ENCODE measurements around the gene SLC9A9.

Gene SLC9A9

DNA sequence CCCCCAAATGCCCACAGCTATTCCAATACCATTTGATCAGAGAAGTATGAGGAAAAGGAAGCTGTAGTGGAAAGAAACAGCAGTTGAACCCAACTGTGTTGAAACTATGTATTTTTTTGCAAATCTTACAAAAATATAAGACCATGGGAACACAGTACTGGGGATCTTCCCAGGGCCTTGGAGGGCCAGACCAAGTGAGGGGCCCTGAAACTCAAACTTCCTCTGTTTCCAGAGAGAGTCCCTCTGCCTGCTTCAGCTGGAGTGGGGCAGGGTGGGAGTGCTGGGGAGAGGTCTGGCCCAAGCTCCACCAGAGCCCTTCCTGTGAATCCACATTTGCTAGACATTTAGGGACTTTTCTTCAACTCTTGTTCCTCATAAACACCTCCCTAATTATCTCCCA lies 464.8 kb downstream of the SLC9A9 start:
- no peak for DNase-seq

DNA sequence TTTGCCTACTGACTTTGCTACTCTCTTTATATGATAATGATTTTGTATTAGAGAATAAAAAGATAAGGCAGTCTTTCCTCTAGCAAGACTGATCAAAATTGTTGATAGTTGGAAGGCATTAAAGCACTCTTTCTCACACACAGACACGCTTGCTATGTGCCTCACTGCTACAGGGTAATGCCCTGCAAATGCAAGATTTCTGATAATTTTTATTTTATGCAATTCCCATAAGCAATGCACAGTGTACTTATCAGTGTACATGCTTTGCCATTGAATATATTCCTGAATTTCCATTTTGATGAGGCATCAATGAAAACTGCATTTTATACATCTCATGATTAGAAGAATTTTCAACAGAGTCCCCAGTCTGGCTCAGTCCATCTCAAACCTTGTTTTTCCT lies 465.5 kb downstream of the SLC9A9 start:
- DNase-seq = no peak

- no peak for DNase-seq
Measured at GRCh38 chr3:143380449-143380848, 467.8 kb downstream of the SLC9A9 start.

GRCh38 chr3:143375698-143376097 lies 472.6 kb downstream of the SLC9A9 start:
- DNase-seq = no peak

- DNase-seq = no peak
Measured at GRCh38 chr3:143367171-143367570, 481.1 kb downstream of the SLC9A9 start.

- no peak for DNase-seq
Measured at GRCh38 chr3:143366672-143367071, 481.6 kb downstream of the SLC9A9 start.

DNA sequence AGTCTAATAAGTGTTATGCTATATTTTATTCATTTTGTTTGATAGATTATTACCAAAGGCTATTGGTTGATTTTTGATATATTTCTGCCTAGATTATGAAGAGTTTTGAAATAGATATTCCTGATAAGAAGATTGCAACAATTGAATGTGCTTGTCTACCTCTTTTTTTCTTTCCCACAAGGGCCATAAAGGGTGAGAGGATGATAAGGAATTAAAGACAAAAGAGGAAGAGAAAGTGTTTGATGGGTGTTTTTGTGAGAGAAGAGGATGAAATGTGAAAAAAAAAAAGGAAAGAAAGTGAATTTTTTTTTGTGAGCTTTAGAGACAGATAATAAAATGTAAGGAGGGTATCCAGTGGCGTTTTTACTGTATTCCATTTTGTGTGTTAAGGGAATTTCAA lies 484.3 kb downstream of the SLC9A9 start:
- no peak for DNase-seq

GRCh38 chr3:143363276-143363675 lies 485.0 kb downstream of the SLC9A9 start:
- no peak for DNase-seq

DNA sequence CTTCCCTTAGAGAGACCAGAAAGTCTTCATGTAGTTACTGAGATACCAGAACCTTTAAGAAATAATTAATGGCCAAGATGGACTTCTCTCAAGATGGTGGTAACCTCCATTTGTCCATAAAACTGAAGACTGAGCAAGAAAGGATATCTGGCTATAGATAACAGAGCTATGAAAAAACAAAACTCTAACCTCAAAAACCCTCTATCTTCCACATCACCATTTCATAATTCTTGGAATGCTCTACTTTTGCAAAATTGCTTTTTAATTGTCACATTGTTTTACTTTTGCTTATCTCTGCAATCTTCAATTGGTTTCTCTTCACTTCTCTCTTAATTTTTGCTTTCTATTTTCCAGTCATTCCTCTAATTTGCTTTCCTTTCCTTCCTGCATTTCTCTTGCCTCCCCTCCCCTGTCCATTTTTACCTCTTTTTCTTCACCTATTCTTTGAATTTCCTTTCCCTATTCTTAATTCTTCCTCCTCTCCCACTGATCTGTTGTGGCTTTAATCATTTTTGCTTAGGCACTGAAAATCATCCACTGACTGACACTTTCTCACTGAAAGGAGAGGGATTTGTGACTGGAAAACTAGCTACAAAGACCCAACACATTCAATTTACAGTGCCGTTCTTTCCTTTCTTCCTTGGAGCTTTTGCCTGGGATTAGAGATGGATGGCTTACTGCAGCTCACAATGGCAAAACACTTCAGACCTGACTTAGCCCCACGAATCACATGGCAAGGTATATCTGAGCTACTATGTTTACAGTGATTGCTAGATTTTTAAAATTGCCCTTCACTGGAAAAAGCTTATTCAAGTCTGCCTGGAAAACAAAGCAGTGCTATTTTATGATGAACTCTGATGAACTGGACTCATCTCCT lies 485.9 kb downstream of the SLC9A9 start:
- DNase-seq = no peak

GRCh38 chr3:143361589-143361988 lies 486.7 kb downstream of the SLC9A9 start:
- no peak for DNase-seq

GRCh38 chr3:143360244-143360643 lies 488.0 kb downstream of the SLC9A9 start:
- no peak for DNase-seq

DNA sequence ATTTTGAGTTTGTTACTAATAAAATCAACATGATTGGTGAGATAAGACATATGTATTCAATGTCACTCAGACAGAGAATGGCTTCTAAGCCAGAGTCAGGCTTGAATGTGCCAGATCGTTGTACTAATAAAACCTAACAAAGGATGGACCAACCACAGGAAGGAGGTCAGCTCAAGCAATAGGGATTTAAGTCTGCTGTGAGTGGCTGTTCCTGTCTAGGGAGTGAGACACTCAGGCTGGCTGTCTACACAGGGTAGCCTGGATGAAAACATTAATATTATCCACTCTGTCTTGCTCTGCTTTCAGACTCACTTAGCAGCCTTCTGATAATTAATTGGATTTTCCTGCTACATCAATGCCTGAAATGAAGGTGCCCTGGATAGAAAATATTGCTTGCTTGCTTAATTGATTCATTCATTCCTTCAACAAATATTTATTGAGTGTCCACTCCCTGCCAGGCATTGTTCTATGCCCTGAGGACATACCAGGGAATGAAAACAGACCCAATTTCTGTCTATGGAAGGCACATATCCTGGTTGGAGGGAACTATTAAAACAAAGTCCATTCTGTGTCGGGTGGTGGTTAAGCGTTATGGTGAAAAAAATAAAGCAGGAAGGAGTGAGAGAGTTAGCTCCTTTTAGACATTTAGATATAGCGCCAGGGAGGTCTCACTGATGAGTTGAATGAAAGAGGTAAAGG lies 489.3 kb downstream of the SLC9A9 start:
- no peak for DNase-seq

GRCh38 chr3:143358155-143358792 lies 490.0 kb downstream of the SLC9A9 start:
- no peak for DNase-seq

DNA sequence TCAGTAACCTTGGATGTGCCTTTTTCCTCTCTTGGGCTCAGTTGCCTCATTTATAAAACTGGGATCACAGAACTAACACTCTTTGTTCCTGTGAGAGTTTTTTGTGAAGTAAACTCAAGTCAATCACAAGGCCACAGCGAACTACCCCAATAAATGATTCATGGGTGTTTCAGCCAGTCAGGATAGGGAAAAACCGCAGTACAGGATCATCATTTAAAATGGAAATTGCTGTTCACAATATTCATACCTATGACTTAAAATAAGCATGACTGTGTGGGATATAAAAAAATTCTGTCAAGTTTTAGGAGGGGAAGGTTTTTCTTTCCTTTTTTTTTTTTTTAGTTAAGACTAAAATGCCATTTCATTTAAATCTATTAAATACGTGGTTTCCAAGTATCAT lies 490.6 kb downstream of the SLC9A9 start:
- DNase-seq = no peak

DNA sequence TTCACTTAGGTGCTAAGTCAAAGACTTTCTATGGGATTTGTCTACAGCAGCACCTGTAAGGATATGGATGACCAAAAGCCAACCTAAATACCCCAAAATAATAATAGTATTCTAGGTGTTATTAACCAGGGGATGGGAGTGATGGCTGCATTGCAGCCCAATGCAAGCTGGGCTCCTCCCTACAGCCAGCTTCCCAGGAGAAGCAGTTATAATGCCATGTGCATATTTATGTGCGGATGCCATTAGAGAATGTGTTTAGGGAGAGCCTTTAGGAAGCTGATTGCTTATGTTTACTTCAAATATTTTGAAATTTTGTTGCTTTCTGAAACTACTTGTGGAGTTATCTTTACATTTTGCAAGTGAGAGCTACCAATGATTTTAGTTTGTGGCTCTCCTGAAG lies 491.4 kb downstream of the SLC9A9 start:
- no peak for DNase-seq

GRCh38 chr3:143354342-143354741 lies 493.9 kb downstream of the SLC9A9 start:
- no peak for DNase-seq

GRCh38 chr3:143352850-143353550 lies 495.3 kb downstream of the SLC9A9 start:
- no peak for DNase-seq

- DNase-seq = no peak
Measured at GRCh38 chr3:143351895-143352608, 496.2 kb downstream of the SLC9A9 start.

GRCh38 chr3:143351354-143351753 lies 496.9 kb downstream of the SLC9A9 start:
- DNase-seq = no peak

- DNase-seq = peak; percentile 61
Measured at GRCh38 chr3:143349455-143349854, 498.8 kb downstream of the SLC9A9 start.

DNA sequence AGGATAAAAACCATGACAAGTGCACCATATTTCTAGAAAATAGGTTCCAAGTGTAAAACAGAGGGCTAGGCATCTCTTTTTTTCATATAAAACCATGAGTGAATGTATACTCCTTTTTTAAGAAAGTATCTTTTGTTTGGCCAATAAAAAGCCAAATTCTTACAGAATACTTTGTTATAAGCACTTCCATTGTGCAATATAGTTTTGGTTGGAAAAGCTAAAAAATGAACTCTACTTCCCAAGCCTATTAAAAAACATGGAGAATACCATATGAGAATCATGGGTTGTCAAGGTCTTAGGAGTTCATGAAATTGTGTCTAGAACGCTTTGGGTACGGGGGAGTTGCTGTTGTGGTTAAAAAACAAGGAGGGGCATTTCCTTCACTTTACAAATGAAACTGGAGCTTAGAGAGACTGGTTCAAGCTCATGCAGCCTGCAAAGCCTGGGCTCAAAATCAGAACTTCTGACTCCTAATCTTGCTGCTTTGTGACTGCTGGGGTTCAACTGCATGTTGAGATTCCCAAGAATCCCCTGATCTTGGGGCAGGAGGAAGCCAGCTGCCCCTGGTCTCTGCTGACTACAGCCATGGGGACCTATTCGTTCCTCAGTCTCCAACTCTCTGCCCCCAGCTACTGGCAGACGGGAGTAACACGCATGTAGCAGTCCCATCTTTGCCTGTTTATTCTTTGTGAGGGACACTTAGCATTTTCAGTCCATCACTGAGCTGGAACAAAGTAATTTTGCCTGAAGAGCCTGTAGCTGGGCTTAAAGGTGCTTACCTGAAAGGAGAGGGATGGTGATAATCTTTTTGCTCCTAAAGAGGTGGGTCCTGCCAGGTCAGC lies 499.6 kb downstream of the SLC9A9 start:
- peak; percentile 4 for DNase-seq
